Islet of Langerhans (tissue), 1 donor: Measurements from ENCODE around the gene RP9.
"Not testable (repeated sequence)": the region's sequence is repeated elsewhere in the genome, so short reads cannot be mapped to it uniquely, and the experiment has no call there.

ENCODE experiments used
- FAIRE-seq: peaks from one replicate; lab custom pipeline; 2011; peaks lifted over from hg19 to GRCh38; lab: Jason Lieb, UNC

The RP9 gene

DNA sequence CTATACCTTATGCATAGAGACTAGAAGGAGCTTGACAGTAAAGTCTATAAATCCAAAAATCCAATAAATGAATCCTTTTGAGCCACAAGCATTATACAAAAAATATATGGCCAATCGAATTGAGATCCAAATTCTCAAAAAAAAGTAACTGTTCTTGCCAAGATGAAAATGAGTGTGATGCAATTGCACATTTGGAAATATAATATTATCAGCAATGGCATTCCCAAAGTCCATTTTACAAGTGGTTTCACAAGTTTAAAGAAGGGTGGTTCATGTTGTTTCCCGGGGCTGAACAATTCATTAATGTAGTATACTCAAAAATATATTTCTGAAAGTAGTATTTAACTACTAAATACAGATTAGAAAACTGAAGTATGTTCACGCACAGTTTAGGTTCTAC is 7.3 kb downstream of the RP9 start:
- FAIRE-seq, result no peak

GRCh38 chr7:33100770-33101169 is 8.4 kb downstream of the RP9 start:
- FAIRE-seq, result no peak

DNA sequence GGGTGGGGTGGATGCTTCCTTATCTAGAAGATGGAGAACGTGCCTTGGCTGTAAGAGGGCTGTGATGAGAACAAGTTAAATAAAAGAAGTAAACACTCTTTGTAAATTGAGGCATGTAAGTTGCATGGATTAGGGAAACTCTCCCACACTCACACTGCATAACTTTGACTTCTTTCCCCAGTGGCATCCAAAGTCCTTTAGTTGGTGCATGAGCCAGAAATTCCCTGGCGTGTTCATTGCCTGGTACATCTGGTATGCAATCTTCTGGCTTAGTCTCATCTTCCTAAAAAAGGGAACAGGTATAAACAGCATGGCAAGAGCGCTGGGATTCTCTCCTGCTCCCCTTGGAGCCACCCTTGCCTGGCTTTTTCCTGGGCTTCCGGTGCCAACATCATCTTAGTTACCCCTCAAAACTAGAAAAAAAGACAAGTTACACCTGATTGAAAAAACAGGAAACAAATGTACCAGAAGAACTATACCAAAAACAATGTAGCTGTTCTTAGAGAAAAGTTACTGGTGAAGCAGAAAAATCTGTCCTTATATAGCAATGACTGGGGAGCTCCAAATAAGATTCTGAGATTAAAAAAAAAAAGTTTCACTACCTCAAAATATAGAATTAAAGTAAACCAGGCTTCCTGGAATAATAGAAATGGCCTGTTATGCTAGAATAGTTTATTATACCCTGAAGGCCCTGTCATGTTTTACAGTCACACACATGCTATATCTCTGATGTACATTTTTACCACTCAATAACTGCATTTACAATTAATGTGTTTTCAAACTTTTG is 9.9 kb downstream of the RP9 start:
- no peak for FAIRE-seq

DNA sequence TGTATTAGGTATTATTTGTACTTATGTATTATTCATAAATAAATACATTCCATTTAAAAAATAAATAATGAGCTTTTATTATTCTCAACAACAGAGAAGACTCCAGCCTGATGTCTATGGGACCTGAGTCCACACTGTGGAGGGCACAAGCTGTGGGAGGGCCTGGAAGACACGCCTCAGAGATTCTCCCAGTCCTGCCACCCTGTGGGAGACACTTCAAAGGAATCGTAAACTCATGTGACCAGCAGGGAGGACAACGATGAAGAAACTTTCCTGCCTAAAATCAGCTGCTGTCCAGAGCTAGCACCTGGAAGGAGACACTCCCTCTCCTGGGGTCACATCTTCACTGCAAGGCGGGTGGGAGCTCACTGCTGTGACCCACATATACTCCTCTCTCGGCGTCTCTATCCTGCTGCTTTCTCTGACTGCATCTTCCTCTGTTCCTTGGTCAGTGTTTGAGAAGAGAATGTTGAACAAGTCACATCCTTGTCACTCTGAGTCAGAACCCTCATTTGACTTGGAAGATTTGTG is 14.4 kb downstream of the RP9 start:
- FAIRE-seq, result not testable (repeated sequence)

DNA sequence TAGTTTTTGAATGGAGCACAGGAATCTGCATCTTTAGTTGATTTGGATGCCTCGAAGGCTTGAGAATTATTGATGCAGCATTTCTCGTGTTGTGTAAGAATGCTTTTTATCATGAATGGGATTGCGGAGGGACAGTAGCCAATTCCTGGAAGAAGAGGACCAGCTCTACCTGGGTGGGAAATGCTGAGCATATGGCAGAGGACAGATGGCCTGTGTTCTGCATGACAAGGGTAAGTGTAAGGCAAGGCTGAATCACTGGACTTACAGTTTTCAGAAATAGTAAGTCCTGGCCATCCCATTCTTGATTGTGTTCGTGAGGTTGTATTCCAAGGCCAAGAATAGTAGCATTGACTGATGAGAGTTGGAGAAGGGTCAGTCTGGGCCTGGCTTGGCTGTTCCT is 15.9 kb downstream of the RP9 start:
- no peak for FAIRE-seq

DNA sequence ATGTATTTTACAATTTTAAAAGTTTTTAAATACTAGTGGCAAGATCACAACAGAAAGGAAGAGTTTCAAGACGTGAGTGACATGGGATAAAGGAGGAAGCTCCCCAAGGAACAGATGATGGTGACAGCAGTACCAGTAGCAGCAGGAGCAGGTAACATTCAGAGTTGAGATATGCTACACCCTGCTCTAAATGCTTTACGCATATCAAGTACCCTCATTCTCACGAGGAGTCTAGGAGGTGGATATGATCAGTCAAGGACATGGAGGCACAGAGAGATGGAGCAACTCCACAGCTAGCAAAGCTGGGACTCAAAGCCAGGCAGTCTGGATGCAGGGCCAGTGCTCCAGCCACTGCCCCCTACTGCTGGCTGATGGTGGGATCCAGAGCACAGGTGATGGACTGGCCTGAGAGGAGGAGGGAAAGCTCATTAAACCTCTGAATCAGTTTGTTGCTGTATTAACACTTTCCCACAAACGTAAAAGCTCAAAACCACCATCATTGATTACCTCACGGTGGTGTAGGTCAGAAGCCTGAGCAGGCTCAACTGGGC is 17.5 kb downstream of the RP9 start:
- no peak for FAIRE-seq

GRCh38 chr7:33091111-33091531 is 18.1 kb downstream of the RP9 start:
- FAIRE-seq, result no peak

DNA sequence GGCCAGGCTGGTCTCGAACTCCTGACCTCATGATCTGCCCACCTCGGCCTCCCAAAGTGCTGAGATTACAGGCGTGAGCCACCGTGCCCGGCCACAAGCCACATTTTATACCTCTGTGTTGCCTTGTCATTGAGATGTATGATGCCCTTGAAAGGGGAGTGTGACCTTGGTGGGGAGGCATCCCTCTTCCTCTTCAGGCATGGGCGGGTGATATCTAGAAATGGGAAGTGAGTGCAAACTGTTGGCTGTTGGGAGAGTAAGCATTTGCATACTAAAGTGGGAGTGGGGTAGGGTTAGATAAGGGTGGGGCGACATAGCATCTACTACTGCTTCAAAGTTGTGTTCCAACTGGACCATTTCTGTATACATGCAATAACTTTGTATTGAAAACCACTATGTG is 20.1 kb downstream of the RP9 start:
- FAIRE-seq, result no peak

DNA sequence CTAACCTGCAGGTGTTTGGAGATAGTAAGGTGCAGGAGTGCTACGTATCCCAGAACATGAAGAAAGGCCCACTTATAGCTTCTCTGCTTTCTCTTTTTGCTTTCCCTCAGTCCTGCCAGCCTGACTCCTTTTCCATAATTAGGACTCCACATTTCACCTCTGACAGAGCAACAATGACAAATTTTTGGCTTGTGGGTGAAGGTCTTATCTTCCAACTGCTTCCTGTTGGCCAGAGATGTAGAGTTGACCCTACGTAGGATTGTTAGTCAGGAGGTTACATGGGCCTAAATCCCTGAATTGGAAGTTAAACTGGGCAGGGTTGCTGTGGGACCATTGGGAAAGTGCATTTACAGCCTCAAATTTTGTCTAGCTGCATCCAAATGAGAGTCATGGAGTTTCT is 21.3 kb downstream of the RP9 start:
- no peak for FAIRE-seq

GRCh38 chr7:33087356-33087755 is 21.8 kb downstream of the RP9 start:
- no peak for FAIRE-seq

- no peak for FAIRE-seq
Observed at GRCh38 chr7:33079763-33080690, 29.2 kb downstream of the RP9 start.

GRCh38 chr7:33079096-33079495 is 30.1 kb downstream of the RP9 start:
- no peak for FAIRE-seq

DNA sequence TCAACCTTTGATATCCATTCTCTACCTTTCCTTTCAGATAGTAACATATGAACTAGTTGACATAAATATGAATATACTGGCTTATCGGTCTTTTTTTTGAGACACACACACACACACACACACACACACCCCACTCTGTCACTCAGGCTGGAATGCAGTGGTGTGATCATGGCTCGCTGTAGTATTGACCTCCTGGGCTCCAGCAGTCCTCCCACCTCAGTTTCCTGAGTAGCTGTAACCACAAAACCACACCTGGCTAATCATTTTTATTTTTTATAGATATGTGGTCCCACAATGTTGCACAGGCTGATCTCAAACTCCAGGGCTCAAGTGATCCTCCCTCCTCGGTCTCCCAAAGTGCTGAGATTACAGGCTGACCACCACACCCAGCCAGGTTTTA is 32.5 kb downstream of the RP9 start:
- FAIRE-seq, result no peak

- no peak for FAIRE-seq
Observed at GRCh38 chr7:33075818-33076518, 33.2 kb downstream of the RP9 start.

DNA sequence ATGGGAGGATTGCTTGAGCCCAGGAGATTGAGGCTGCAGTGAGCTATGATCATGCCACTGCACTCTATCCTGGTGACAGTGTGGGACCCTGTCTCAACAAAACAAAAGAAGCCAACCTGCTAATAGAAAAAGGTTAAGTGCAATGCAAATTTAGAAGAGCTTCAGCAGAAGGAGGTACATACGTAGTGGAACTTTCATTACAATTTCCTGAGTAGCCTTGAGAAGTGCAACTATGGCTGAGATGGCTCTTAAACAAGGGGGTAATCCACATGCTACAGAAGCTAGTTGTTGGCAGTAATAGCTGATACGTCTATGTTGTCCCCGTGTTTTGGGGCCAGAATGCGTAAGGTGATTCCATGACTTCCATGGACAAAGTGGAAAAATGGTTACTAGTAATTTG is 36.0 kb downstream of the RP9 start:
- FAIRE-seq, result no peak

GRCh38 chr7:33072471-33072870 is 36.7 kb downstream of the RP9 start:
- no peak for FAIRE-seq

GRCh38 chr7:33070831-33071230 is 38.4 kb downstream of the RP9 start:
- no peak for FAIRE-seq

DNA sequence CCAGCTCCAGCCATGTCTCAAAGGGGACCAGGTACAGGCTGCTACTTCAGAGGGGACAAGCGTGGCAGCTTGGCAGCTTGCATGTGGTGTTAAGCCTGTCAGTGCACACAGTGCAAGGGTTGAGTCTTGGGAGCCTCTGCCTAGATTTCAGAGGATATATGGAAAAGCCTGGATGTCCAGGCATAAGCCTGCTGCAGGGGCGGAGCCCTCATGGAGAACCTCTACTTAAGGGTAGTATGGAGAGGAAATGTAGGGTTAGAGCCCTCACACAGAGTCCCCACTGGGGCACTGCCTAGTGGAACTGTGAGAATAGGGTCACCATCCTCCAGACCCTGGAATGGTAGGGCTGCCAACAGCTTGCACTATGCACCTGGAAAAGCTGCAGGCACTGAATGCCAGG is 38.9 kb downstream of the RP9 start:
- no peak for FAIRE-seq

GRCh38 chr7:33067921-33068320 is 41.3 kb downstream of the RP9 start:
- FAIRE-seq, result no peak

DNA sequence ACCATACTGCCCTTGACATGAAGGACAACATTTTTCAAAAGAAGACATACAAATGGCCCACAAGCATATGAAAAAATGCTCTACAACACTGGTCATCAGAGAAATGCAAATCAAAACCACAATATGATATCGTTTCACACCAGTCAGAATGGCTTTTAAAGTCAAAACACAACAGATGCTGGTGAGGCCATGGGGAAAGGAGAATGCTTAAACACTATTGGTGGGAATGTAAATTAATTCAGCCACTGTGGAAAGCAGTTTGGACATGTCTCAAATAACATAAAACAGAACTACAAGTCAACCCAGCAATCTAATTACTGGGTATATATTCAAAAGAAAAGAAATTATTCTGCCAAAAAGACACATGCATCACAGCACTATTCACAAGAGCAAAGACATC is 42.4 kb downstream of the RP9 start:
- no peak for FAIRE-seq

DNA sequence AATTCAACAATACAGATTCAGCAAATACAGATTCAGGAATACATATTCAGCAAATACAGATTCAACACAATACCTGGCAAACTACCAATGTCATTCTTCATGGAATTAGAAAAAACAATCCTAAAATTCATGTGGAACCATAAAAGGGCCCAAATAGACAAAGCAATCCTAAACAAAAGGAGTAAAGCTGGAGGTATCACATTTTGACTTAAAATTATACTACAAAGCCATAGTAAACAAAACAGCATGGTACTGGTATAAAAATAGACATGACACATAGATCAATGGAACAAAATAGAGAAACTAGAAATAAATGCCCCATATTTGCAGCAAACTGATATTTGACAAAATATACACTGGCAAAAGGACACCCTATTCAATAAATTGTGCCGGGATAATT is 43.2 kb downstream of the RP9 start:
- FAIRE-seq, result no peak

DNA sequence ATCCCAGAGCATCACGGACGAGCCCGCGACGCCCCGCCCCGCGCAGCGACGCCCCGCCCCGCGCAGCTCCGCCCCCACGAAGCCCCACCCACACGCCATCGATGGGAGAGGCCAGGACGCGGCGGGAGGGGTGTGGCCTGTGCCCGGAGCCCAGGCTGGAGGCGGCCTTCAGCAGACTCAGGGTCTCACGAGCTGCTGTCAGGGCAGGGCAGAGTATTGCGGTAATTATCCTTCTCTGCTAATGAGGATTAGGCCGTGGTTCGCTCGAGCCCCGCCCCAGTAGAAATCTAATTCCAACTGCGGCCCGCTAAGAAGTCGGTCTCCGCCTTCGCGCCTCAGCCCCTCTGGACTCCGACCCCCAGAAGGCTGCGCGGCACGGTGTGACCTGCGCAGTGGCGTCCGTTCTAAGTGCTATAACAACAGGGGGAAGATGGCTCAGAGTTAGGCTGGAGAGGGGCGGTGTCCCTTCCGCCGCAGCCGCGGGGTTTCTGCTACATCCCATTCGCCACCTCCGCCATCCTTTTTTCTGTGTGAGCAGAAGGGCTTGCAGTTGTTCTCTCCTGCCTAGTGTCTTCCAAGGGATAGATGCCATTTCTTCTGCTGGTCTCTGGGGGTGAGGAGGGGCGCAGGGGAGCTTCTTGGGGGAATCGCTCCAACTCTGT is 46.3 kb downstream of the RP9 start:
- FAIRE-seq, result no peak
